NT2/D1 (cell line): ENCODE measurements around the gene SMG5.

ENCODE experiments used
- SUZ12 ChIP-seq: IDR thresholded peaks from 2 replicates; pipeline ENCODE4 v1.6.1; 2011; ENCODE audit not compliant: insufficient read length, insufficient read depth; ENCODE audit errors: extremely low read depth
- YY1 ChIP-seq: IDR thresholded peaks from 2 replicates; pipeline ENCODE4 v1.6.1; 2011; ENCODE audit not compliant: insufficient read length, insufficient read depth
- ZNF274 ChIP-seq: IDR thresholded peaks from 2 replicates; pipeline ENCODE4 v1.6.1; 2011; ENCODE audit warnings: mild to moderate bottlenecking, low read depth, low read length

DNA sequence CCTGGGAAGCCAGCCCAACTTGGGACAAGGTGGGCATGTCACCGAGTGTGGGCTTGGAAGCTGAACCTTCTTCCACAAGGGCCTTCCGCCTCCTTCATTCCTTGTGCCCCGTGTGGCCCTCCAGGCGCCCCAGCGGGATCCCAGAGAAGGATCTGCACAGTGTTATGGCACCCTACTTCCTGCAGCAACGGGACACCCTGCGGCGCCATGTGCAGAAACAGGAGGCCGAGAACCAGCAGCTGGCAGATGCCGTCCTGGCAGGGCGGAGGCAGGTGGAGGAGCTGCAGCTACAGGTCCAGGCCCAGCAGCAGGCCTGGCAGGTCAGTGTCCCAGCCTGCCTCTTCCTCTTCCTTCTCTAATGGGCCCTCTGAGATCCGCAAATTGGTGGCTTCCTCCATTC is 46.5 kb downstream of the SMG5 start:
- TF ChIP-seq YY1 (no peak), ZNF274 (no peak), SUZ12 (no peak)
